H9 (cell line): ENCODE results near the gene MLH1. TPM values are rescaled to one million over a fixed set of nuclear protein-coding genes. Genes with fewer than 3 reads are reported as not detected.

Experiments
- DNase-seq: peaks from one replicate; pipeline ENCODE4 v3.0.0-alpha.2; 2017
- H2AFZ ChIP-seq: one replicate; pipeline ENCODE4 v1.6.1; 2013; ENCODE audit warnings: mild to moderate bottlenecking, low read length, control low read depth, moderate library complexity
- H2AK5ac ChIP-seq: 2 replicates; pipeline ENCODE4 v1.6.1; 2013; ENCODE audit warnings: low read length, control low read depth, mixed read lengths; ENCODE audit not compliant: insufficient read length
- H2BK120ac ChIP-seq: one replicate; pipeline ENCODE4 v1.6.1; 2013; ENCODE audit warnings: low read depth, mild to moderate bottlenecking, low read length, control low read depth, inconsistent platforms; ENCODE audit not compliant: poor library complexity, severe bottlenecking
- H2BK12ac ChIP-seq: 2 replicates; pipeline ENCODE4 v1.6.1; 2013; ENCODE audit warnings: low read length, control low read depth, mixed read lengths, low read depth; ENCODE audit not compliant: insufficient read length
- H2BK15ac ChIP-seq: 2 replicates; pipeline ENCODE4 v1.6.1; 2013; ENCODE audit warnings: low read depth, low read length, control low read depth
- H2BK20ac ChIP-seq: one replicate; pipeline ENCODE4 v1.6.1; 2013; ENCODE audit warnings: low read depth, mild to moderate bottlenecking, low read length, control low read depth, inconsistent platforms; ENCODE audit not compliant: poor library complexity, severe bottlenecking
- H2BK5ac ChIP-seq: 2 replicates; pipeline ENCODE4 v1.6.1; 2013; ENCODE audit warnings: low read length, control low read depth, mixed read lengths; ENCODE audit not compliant: insufficient read length
- H3K14ac ChIP-seq: 2 replicates; pipeline ENCODE4 v1.6.1; 2013; ENCODE audit warnings: low read length, control low read depth; ENCODE audit not compliant: insufficient read depth
- H3K18ac ChIP-seq: 2 replicates; pipeline ENCODE4 v1.6.1; 2013; ENCODE audit warnings: low read depth, mild to moderate bottlenecking, mixed read lengths, low read length, control low read depth; ENCODE audit not compliant: insufficient read length
- H3K23ac ChIP-seq: 2 replicates; pipeline ENCODE4 v1.6.1; 2013; ENCODE audit warnings: low read length, control low read depth, mixed read lengths, low read depth; ENCODE audit not compliant: insufficient read length
- H3K23me2 ChIP-seq: 2 replicates; pipeline ENCODE4 v1.6.1; 2013; ENCODE audit warnings: low read depth, mild to moderate bottlenecking, mixed read lengths, low read length, control low read depth; ENCODE audit not compliant: insufficient read length, poor library complexity, severe bottlenecking
- H3K27ac ChIP-seq: 2 replicates; pipeline ENCODE4 v1.5.1; 2013; ENCODE audit warnings: low read length, control low read depth, mixed read lengths, low read depth; ENCODE audit not compliant: insufficient read length
- H3K27me3 ChIP-seq: 2 replicates; pipeline ENCODE4 v1.6.1; 2013; ENCODE audit warnings: low read length, control low read depth, inconsistent platforms; ENCODE audit not compliant: insufficient read depth
- H3K4ac ChIP-seq: 2 replicates; pipeline ENCODE4 v1.6.1; 2013; ENCODE audit warnings: low read depth, mild to moderate bottlenecking, control low read depth, inconsistent platforms, low read length, moderate library complexity
- H3K4me1 ChIP-seq: 2 replicates; pipeline ENCODE4 v1.6.1; 2013; ENCODE audit warnings: low read length, control low read depth, inconsistent platforms; ENCODE audit not compliant: insufficient read depth
- H3K4me2 ChIP-seq: 2 replicates; pipeline ENCODE4 v1.6.1; 2013; ENCODE audit warnings: low read length, control low read depth, mixed read lengths; ENCODE audit not compliant: insufficient read length, insufficient read depth
- H3K56ac ChIP-seq: 2 replicates; pipeline ENCODE4 v1.6.1; 2013; ENCODE audit warnings: low read depth, mild to moderate bottlenecking, mixed read lengths, low read length, control low read depth; ENCODE audit not compliant: insufficient read length
- H3K79me1 ChIP-seq: 2 replicates; pipeline ENCODE4 v1.6.1; 2013; ENCODE audit warnings: low read depth, mild to moderate bottlenecking, moderate library complexity, low read length, control low read depth, inconsistent platforms; ENCODE audit not compliant: insufficient read depth, poor library complexity, severe bottlenecking
- H3K79me2 ChIP-seq: 2 replicates; pipeline ENCODE4 v1.6.1; 2013; ENCODE audit warnings: low read length, control low read depth, inconsistent platforms; ENCODE audit not compliant: insufficient read depth
- H3K9ac ChIP-seq: 2 replicates; pipeline ENCODE4 v1.6.1; 2013; ENCODE audit warnings: low read length, control low read depth, mixed read lengths; ENCODE audit not compliant: insufficient read length; ENCODE audit errors: extremely low read depth
- H3K9me3 ChIP-seq: one replicate; pipeline ENCODE4 v1.6.1; 2013; ENCODE audit warnings: low read depth, low read length, inconsistent platforms; ENCODE audit not compliant: control insufficient read depth
- H3T11ph ChIP-seq: one replicate; pipeline ENCODE4 v1.6.1; 2013; ENCODE audit warnings: mild to moderate bottlenecking, low read length, control low read depth, inconsistent platforms
- H4K20me1 ChIP-seq: one replicate; pipeline ENCODE4 v1.6.1; 2013; ENCODE audit not compliant: control insufficient read depth, insufficient read length, insufficient read depth
- H4K5ac ChIP-seq: 2 replicates; pipeline ENCODE4 v1.6.1; 2013; ENCODE audit warnings: low read depth, mild to moderate bottlenecking, mixed read lengths, low read length, control low read depth; ENCODE audit not compliant: insufficient read length
- H4K8ac ChIP-seq: replicated peaks from 2 replicates; pipeline ENCODE4 v1.6.1; 2013; ENCODE audit warnings: low read length, control low read depth, mixed read lengths, low read depth; ENCODE audit not compliant: insufficient read length
- H4K91ac ChIP-seq: 2 replicates; pipeline ENCODE4 v1.6.1; 2013; ENCODE audit warnings: low read depth, mild to moderate bottlenecking, moderate library complexity, mixed read lengths, low read length, control low read depth; ENCODE audit not compliant: insufficient read length
- H3K27ac Mint-ChIP-seq, 3 experiments: 2 replicates in 2 of 3; 3 replicates in 1 of 3; pipeline ENCODE4 v1.8.0; 2020 to 2021; ENCODE audit warnings: mixed read lengths in 3 of 3, mild to moderate bottlenecking in 1 of 3, moderate library complexity in 1 of 3
- H3K27me3 Mint-ChIP-seq: 2 replicates; pipeline ENCODE4 v1.8.0; 2021; ENCODE audit warnings: low read depth, mild to moderate bottlenecking, moderate library complexity, mixed read lengths
- H3K36me3 Mint-ChIP-seq, 3 experiments: 2 replicates in 2 of 3; 3 replicates in 1 of 3; pipeline ENCODE4 v1.8.0; 2020 to 2021; ENCODE audit warnings: low read depth in 3 of 3, mixed read lengths in 3 of 3; ENCODE audit not compliant: insufficient read depth in 1 of 3
- H3K4me1 Mint-ChIP-seq, 2 experiments: 2 replicates each; pipeline ENCODE4 v1.8.0; 2020; ENCODE audit warnings: mixed read lengths in 2 of 2
- H3K4me3 Mint-ChIP-seq, 2 experiments: 2 replicates in 1 of 2; 3 replicates in 1 of 2; pipeline ENCODE4 v1.8.0; 2020 to 2021; ENCODE audit warnings: mild to moderate bottlenecking in 2 of 2, mixed read lengths in 2 of 2, moderate library complexity in 1 of 2
- H3K9me3 Mint-ChIP-seq, 2 experiments: 2 replicates in 1 of 2; 3 replicates in 1 of 2; pipeline ENCODE4 v1.8.0; 2020; ENCODE audit warnings: mild to moderate bottlenecking in 2 of 2, mixed read lengths in 2 of 2, moderate library complexity in 1 of 2
- total RNA-seq: library from RNA; stranded (reverse); gene quantifications from 2 replicates; pipeline ENCODE4 v1.2.1, GENCODE V29; 2021
- TF ChIP-seq, protein P1 (sequence below): fragments of 200-600 bp; sonication (generic); conservative IDR thresholded peaks from 3 replicates; pipeline ENCODE4 v1.8.0; 2021; ENCODE audit warnings: antibody characterized with exemption, mild to moderate bottlenecking

Gene MLH1
- total RNA-seq, 1 experiment from 2014 or later: 45.1 TPM

DNA sequence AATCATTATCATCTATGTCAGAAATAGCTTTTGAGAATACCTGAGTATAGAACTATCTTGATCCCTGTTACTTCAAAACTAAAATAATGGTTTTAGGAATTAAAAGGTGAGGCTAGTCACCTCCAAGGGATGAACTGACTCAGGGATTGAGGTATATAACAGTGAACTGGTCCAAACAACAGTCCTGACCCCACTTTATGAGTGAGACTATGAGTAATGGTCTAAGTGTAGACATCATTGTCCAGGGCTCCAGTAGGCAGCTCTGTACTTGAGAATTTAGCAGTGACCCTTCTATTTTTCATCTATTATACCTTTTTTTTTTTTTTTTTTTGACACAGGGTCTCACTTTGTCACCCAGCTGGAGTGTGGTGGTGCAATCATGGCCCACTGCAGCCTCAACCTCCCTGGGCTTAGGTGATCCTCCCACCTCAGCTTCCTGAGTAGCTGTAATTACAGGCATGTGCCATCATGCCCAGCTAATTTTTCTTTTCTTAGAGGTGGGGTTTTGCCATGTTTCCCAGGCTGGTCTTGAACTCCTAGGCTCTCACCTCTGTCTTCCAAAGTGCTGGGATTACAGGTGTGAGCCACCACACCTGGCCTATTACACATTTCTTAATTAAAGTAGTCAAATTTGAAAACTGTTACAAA lies 36.3 kb downstream of the MLH1 start:
- H3K27ac Mint-ChIP-seq: no peak overlapping the region
- Histone ChIP-seq H4K8ac (no peak overlapping the region), H2BK12ac (no peak overlapping the region), H2AFZ (no peak overlapping the region), H2BK120ac (no peak overlapping the region), H2BK5ac (no peak overlapping the region), H2BK15ac (no peak overlapping the region), H3K23me2 (no peaks in the 10 kb centered on the region), H3K14ac (no peak overlapping the region), H2AK5ac (no peak overlapping the region), H3K27ac (no peak overlapping the region), H4K91ac (no peak overlapping the region), H3K56ac (no peak overlapping the region), H2BK20ac (no peak overlapping the region), H3K4me2 (no peak overlapping the region), H3T11ph (no peak overlapping the region), H3K23ac (no peak overlapping the region), H3K9me3 (no peaks in the 10 kb centered on the region), H4K20me1 (no peaks in the 10 kb centered on the region), H3K9ac (no peak overlapping the region), H3K27me3 (no peaks in the 10 kb centered on the region), H4K5ac (no peak overlapping the region), H3K79me1 (peaks cover 3% of the 10 kb centered on the region), H3K4ac (no peak overlapping the region), H3K18ac (no peak overlapping the region), H3K4me1 (no peaks in the 10 kb centered on the region), H3K79me2 (no peaks in the 10 kb centered on the region; the same call in 1 of the 2 replicates)
- H3K4me3 Mint-ChIP-seq: no peak overlapping the region
- peaks cover 42 to 74% (median 63%) of the 10 kb centered on the region in 3 experiments for H3K36me3 Mint-ChIP-seq
- no peaks in the 10 kb centered on the region for H3K4me1 Mint-ChIP-seq
- TF ChIP-seq, protein P1, sequence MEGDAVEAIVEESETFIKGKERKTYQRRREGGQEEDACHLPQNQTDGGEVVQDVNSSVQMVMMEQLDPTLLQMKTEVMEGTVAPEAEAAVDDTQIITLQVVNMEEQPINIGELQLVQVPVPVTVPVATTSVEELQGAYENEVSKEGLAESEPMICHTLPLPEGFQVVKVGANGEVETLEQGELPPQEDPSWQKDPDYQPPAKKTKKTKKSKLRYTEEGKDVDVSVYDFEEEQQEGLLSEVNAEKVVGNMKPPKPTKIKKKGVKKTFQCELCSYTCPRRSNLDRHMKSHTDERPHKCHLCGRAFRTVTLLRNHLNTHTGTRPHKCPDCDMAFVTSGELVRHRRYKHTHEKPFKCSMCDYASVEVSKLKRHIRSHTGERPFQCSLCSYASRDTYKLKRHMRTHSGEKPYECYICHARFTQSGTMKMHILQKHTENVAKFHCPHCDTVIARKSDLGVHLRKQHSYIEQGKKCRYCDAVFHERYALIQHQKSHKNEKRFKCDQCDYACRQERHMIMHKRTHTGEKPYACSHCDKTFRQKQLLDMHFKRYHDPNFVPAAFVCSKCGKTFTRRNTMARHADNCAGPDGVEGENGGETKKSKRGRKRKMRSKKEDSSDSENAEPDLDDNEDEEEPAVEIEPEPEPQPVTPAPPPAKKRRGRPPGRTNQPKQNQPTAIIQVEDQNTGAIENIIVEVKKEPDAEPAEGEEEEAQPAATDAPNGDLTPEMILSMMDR: no peak
- DNase-seq: no peak
- H3K9me3 Mint-ChIP-seq: peaks cover 0 to 3% of the 10 kb centered on the region in 2 experiments; a peak in 2 of 5 replicates
- no peaks in the 10 kb centered on the region for H3K27me3 Mint-ChIP-seq
